ENCODE data around the gene DGCR6L.
"Not testable (repeated sequence)": the region's sequence is repeated elsewhere in the genome, so short reads cannot be mapped to it uniquely, and the experiment has no call there.

The DGCR6L gene

GRCh38 chr22:20273758-20274181 is 46.1 kb downstream of the DGCR6L start:
- no peak for DNase-seq

DNA sequence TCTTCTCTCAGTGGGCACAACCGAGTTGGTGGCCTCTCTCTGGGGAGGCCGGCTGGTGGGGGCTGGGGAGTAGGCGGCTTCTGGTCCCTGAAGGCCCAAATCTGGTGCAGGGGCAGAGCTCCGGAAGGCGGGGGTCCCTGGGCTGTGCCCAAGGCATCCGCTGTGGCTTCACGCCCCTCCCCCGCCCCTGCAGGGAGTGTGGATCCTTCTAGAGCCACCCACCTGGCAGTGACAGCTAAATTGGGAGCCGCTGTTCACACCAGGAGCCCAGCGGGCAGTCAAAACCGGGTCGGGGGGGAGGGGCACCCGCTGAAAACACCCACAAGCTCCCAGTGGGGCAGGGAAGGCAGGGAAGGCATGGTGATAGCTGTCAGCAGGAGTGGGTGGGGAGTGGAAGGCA is 47.2 kb downstream of the DGCR6L start:
- no peak for DNase-seq

GRCh38 chr22:20272174-20272573 is 47.7 kb downstream of the DGCR6L start:
- DNase-seq: no peak

GRCh38 chr22:20271114-20271994 is 48.5 kb downstream of the DGCR6L start:
- DNase-seq: no peak

- not testable (repeated sequence) for DNase-seq
Observed at GRCh38 chr22:20270190-20271113, 49.4 kb downstream of the DGCR6L start.

GRCh38 chr22:20269673-20270072 is 50.2 kb downstream of the DGCR6L start:
- not testable (repeated sequence) for DNase-seq

DNA sequence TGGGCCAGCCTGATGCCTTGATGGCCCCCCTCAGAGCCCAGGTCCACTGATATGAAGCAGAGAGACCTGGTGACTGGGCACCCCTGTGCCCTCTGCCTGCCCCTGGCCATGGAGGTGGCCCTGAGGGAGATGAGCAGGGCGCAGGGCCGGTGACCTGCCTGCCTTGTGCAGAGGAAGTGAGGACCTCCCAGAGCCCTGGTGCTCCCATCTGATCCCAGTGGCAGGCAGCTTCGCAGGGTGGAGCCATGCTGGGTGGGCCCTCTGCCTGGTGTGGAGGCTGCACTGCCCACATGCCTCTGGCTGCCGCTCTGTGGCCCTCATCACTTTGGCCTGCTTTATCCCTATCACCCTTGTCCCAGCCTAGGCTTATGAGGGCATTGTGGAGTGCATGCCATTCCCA is 50.7 kb downstream of the DGCR6L start:
- DNase-seq: not testable (repeated sequence)

GRCh38 chr22:20268279-20269012 is 51.4 kb downstream of the DGCR6L start, which contains the start of gene RTN4R:
TSS of gene RTN4R (minus strand) at chr22:20268318. CDS start at chr22:20268092, 226 bp downstream.
- no peak for DNase-seq

DNA sequence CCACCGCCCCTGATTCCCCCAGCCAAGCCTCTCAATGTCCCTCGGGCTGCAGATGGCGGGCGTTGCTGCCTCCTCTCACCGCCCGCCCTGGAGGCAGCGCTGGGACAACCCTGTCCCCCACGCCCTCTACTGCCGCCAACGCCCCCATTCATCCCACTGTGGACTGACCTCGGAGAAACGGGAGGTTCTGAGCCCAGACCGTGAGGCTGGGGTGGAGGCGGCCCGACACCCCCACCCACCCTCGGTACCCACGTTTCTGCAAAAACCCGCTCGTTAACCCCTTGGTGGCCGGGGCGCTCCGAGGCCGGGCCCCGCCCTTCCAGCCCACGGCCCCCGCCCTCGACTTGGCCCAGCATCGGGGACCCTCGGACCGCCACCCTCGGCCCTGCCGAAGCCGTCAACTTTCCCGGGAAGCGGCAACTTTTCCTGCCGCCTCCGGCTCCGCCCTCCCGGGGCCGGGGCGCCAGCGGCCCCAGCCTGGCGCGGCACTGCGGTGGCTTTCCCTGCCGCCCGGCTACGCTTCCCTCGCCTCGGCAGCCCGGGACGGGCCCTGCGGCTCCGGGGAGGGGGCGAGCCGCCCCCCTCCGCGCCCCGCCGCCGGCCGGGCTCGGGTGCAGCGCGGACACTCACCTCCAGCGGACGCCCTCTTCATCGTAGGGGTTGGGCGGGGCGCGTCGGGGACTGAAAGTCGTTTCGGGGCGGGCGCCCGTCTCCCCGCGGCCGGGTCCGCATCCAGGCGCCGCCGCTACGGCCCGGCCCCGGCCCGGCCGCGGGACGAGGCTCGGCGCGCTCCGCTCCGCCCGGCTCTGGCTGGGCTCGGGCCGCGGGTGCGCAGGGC is 52.2 kb downstream of the DGCR6L start:
- DNase-seq: no peak

- DNase-seq: not testable (repeated sequence)
Observed at GRCh38 chr22:20266667-20267440, 53.0 kb downstream of the DGCR6L start.

GRCh38 chr22:20265772-20266666 is 53.8 kb downstream of the DGCR6L start:
- not testable (repeated sequence) for DNase-seq

DNA sequence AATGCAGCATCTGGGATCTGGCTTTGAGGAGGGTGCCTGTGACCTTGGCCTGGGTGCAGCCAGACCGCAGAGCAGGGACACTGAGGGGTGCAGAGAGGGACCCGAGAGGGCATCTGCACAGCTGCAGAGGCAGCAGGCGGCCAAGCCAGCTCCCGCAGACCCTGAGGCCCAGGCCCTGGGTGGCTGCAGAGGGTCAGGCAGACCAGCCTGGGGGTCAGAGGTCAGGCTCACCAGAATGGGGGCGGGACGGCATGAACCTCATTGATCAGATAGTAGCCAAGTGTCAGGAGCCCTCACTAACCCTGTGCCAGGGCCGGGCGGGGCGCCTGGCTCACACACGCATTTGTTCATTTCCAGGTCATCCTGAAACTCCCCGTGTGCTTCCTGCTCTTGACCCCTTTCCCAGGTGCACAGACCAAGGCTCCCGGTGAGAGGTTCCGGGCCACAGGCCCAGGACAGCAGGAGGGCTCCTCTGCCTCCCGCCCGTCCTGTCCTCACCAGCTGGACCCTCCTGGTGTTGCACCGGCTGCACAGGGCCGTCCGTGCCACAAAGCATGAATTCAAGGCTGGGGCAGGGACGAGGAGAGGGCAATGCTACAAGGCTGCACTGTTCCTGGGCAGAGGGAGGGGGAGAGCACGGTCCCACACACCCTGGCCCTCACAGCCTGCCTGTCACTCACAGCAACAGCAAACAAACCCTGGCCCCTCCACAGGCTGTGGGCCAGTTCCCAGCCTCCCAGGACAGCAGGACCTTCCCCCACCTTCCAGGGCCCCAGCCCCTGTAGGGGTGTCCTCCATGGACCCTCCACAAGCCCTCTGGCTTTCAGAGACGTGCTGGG is 55.0 kb downstream of the DGCR6L start:
- no peak for DNase-seq

Data from NCI-H526 treated with DMSO at 0.1 percent for 48 hours (cell line).